NB4 (cell line): ENCODE data around the gene ZNF653.

Source experiments
- CTCF ChIP-seq: IDR thresholded peaks from one replicate; pipeline ENCODE4 v1.5.1; 2012; ENCODE audit warnings: low read depth, low read length
- POLR2A ChIP-seq: IDR thresholded peaks from 2 replicates; pipeline ENCODE4 v1.6.1; 2011; ENCODE audit warnings: mild to moderate bottlenecking; ENCODE audit not compliant: insufficient read length; ENCODE audit errors: extremely low read depth

- TF ChIP-seq CTCF: peak; percentile 59
- no peak for TF ChIP-seq POLR2A
These were observed 51.9 kb downstream of the ZNF653 start for GRCh38 chr19:11453468-11454341.
